ENCODE results near the gene BTBD2. TPM values are rescaled to one million over a fixed set of nuclear protein-coding genes. Genes with fewer than 3 reads are reported as not detected.

BTBD2 gene
- total and polyA plus RNA-seq, 9 donors: 14.4 to 131 (median 88.0) TPM

GRCh38 chr19:1955171-1956121 lies 60.1 kb downstream of the BTBD2 start:
- peaks cover 4% of the 10 kb centered on the region for H3K4me1 ChIP-seq (ENCODE audit: insufficient read depth)
- 74 to 86% (median 75%) methylated on average over 27 to 51 of the region's 51 CpGs for WGBS, 3 donors
- no peaks in the 10 kb centered on the region for H3K9me3 ChIP-seq
- TF ChIP-seq, protein P1, sequence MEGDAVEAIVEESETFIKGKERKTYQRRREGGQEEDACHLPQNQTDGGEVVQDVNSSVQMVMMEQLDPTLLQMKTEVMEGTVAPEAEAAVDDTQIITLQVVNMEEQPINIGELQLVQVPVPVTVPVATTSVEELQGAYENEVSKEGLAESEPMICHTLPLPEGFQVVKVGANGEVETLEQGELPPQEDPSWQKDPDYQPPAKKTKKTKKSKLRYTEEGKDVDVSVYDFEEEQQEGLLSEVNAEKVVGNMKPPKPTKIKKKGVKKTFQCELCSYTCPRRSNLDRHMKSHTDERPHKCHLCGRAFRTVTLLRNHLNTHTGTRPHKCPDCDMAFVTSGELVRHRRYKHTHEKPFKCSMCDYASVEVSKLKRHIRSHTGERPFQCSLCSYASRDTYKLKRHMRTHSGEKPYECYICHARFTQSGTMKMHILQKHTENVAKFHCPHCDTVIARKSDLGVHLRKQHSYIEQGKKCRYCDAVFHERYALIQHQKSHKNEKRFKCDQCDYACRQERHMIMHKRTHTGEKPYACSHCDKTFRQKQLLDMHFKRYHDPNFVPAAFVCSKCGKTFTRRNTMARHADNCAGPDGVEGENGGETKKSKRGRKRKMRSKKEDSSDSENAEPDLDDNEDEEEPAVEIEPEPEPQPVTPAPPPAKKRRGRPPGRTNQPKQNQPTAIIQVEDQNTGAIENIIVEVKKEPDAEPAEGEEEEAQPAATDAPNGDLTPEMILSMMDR (IDR thresholded peaks at IDR 0.05): no peak
- TF ChIP-seq EP300 (IDR thresholded peaks at IDR 0.05): no peak
- no peak for TF ChIP-seq POLR2A (IDR thresholded peaks at IDR 0.05)
- no peak overlapping the region for H3K27ac ChIP-seq
- intact Hi-C loops (cut with DNase I): loop anchor here in 1 of 4 donors (5.0 kb wide), 1 partner anchor 57 kb away; no protein-coding TSS in a partner anchor
- no peaks in the 10 kb centered on the region for H3K27me3 ChIP-seq
- H3K4me3 ChIP-seq: no peak overlapping the region
- DNase-seq: no peak
- H3K36me3 ChIP-seq: no peaks in the 10 kb centered on the region

- no peak overlapping the region for H3K4me3 ChIP-seq
- H3K4me1 ChIP-seq (ENCODE audit: insufficient read depth): peaks cover 4% of the 10 kb centered on the region
- TF ChIP-seq POLR2A (IDR thresholded peaks at IDR 0.05) (no peak), EP300 (IDR thresholded peaks at IDR 0.05) (no peak)
- TF ChIP-seq, protein P1 (IDR thresholded peaks at IDR 0.05): no peak
- intact Hi-C loops (cut with DNase I): loop anchor here in 1 of 4 donors (5.0 kb wide), 1 partner anchor 277 kb away; no protein-coding TSS in a partner anchor
- H3K9me3 ChIP-seq: no peaks in the 10 kb centered on the region
- no peak overlapping the region for H3K27ac ChIP-seq
- no peaks in the 10 kb centered on the region for H3K36me3 ChIP-seq
- no peaks in the 10 kb centered on the region for H3K27me3 ChIP-seq
- no peak for DNase-seq
- WGBS, 3 donors: 89 to 91% (median 90%) methylated on average over 15 of the region's 15 CpGs
Observed at GRCh38 chr19:1954532-1954933, 61.0 kb downstream of the BTBD2 start.

DNA sequence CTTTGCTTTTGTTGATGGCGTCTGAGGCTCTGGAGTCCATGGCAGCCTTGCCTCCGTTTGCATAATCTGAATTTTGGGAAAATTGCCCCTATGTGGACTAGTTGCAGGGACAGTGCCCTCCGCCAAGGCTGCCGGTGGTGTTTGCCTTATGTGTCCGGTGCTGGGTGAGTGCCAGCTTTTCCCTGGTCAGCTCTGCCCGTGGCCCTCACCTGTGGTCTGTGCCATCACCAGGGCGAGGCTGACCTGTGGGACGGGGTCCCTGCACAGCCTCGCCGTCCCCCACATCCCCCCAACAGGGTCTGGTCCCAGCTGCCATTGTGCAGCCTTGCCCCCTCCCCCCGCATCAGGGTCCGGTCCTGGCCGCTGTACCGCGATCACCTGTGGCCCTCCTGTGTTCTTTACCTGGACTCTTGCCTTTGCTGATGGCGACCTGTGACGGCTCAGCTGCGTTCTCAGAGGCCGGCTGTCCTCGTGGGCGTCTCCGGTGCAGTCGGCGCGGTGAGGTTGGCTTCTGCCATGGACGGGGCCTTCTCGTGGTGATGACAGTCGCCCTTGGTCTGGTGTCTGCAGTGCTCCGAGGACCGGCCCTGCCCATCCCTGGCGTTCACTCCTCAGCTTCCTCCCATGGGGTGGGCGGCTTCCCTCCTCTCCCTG lies 61.9 kb downstream of the BTBD2 start:
- Histone ChIP-seq H3K27ac (no peak overlapping the region), H3K9me3 (no peaks in the 10 kb centered on the region), H3K4me1 (ENCODE audit: insufficient read depth) (peaks cover 4% of the 10 kb centered on the region), H3K4me3 (no peak overlapping the region), H3K36me3 (no peaks in the 10 kb centered on the region), H3K27me3 (no peaks in the 10 kb centered on the region)
- intact Hi-C loops (cut with DNase I): loop anchor here in 1 of 4 donors (5.0 kb wide), 1 partner anchor 276 kb away; no protein-coding TSS in a partner anchor
- 86 to 91% (median 86%) methylated on average over 32 of the region's 32 CpGs for WGBS, 3 donors
- TF ChIP-seq EP300 (IDR thresholded peaks at IDR 0.05): no peak
- TF ChIP-seq, protein P1 (IDR thresholded peaks at IDR 0.05): no peak
- DNase-seq: no peak

- Histone ChIP-seq H3K9me3 (no peaks in the 10 kb centered on the region), H3K27ac (no peak overlapping the region), H3K27me3 (no peaks in the 10 kb centered on the region), H3K4me1 (ENCODE audit: insufficient read depth) (peaks cover 4% of the 10 kb centered on the region), H3K36me3 (no peaks in the 10 kb centered on the region), H3K4me3 (no peak overlapping the region)
- 81 to 86% (median 82%) methylated on average over 18 to 19 of the region's 19 CpGs for WGBS, 3 donors
- TF ChIP-seq, protein P1 (IDR thresholded peaks at IDR 0.05): no peak
- TF ChIP-seq POLR2A (IDR thresholded peaks at IDR 0.05) (no peak), EP300 (IDR thresholded peaks at IDR 0.05) (no peak)
- intact Hi-C loops (cut with DNase I): loop anchor here in 1 of 4 donors (5.0 kb wide), 1 partner anchor 276 kb away; no protein-coding TSS in a partner anchor
- DNase-seq: no peak
Observed at GRCh38 chr19:1953037-1953436, 62.5 kb downstream of the BTBD2 start.
